ENCODE measurements around the gene KYNU.
"Not testable (repeated sequence)": the region's sequence is repeated elsewhere in the genome, so short reads cannot be mapped to it uniquely, and the experiment has no call there.

GRCh38 chr2:142864605-142865004 lies 12.9 kb upstream of the KYNU start:
- not testable (repeated sequence) for TF ChIP-seq POLR2AphosphoS5, POLR2A, TAF1 (IDR thresholded peaks at IDR 0.05; ENCODE audit: low read depth, low read length)

Measured in GM12891 (cell line).